Renal cortex interstitium (tissue), 11 donors: Measurements from ENCODE around the gene ACP7. TPM values are rescaled to one million over a fixed set of nuclear protein-coding genes. Genes with fewer than 3 reads are reported as not detected.
A peak's percentile ranks its signal among the peaks of the same experiment; 100 is the strongest.
"Not testable (repeated sequence)": the region's sequence is repeated elsewhere in the genome, so short reads cannot be mapped to it uniquely, and the experiment has no call there.

Source experiments
- DNase-seq, 11 donors: peaks; one replicate each; pipeline ENCODE4 v3.0.0-alpha.2; 2013; ENCODE audit warnings: low read depth in 9 of 11, low spot score in 4 of 11; ENCODE audit errors: extremely low read depth in 1 of 11
- polyA plus RNA-seq, 3 donors: library from polyadenylated mRNA; unstranded; fragments of 120-200 nt; gene quantifications; one replicate each; pipeline ENCODE4 v1.2.1, GENCODE V29; 2013; ENCODE audit not compliant: insufficient read length in 3 of 3

Gene ACP7
- polyA plus RNA-seq, 3 donors, result 0.20 to 0.72 (median 0.38) TPM

DNA sequence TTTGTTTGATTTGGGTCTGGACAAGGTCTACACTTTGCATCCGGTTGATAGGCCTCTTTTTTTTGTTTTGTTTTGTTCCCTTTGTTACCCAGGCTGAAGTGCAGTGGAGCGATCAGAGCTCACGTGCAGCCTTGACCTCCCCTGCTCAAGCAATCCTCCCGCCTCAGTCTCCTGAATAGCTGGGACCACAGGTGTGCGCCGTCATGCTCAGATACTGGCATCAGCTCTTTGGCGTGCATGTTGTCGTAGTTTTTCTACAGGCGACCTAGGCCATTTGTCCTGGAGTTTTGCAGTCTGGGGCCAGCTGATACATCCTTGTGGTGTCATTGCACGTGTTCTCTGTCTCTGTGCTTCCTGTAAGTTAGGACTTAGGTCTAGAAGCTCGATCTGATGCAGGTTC lies 57.8 kb downstream of the ACP7 start:
- DNase-seq, result no peak

DNA sequence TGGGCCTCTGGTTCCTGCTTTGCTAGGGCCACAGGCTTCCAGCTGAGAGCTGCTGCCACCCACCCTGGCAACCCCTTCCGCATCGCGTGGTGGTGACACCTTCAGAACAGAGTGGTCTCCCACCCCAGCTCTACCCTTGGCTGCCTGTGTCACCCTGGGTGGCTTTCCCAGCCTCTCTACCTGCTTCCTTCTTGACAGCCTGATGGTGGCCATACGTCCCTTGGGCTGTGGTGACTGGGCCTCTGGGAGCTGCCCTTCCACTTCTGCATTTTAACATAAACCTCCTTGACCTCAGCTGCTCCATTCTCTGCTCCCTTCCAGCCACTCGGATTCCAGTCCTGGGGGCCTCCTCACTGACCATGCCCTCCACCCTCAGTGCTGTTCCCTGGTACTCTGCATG lies 58.5 kb downstream of the ACP7 start:
- no peak for DNase-seq

DNA sequence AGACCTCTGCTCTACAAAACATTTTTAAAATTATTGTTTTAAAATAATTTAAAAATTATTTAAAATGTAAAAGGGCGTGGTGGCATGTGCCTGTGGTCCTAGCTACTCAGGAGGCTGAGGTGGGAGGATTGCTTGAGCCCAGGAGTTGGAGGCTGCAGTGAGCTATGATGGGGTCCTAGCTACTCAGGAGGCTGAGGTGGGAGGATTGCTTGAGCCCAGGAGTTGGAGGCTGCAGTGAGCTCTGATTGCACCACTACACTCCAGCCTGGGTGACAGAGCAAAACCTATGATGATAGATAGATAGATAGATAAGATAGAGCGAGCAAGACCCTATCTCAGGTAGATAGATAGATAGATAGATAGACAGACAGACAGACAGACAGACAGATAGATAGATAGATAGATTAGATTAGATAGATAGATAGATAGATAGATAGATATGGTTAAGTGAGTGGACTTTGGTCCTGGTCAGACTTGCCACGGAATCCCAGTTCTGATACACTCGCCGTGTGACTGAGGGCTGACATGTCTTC lies 59.7 kb downstream of the ACP7 start:
- not testable (repeated sequence) for DNase-seq

DNA sequence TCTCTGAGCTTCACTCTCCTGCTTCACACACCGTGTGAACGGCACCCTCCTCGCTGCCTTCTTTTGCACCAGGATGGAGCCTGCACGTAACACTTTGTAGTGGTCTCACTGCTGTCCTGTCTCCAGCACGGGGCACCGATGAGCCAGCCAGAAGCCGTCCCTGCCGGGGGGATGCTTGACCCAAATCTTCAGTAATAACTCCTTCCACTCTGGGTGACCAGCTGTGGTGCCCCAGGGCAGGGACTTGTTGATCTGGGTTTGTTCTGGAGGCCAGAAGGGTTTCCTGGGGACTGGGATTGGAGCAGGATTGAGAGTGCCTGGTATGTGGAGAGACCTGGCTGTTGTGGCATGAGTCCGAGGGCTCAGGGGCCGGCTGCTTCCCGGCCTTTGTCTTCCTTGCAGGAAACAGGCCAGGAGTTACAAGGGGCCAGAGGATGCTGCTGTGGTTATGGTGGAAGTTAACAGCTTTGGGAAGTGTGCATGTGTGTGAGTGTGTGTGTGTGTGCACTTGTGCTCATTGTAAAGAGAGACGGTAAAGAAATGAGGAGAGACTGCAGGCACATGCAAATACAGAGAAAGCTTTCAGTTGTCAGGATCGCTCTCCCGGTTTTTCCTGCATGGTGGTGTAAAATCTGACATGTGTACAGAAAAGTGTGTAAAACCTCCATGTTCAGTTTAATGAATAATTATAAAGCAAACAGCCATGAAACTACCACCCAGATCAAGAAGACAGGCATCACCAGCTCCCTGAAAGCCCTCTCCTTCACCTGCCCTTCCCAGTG lies 60.3 kb downstream of the ACP7 start:
- DNase-seq, result no peak

DNA sequence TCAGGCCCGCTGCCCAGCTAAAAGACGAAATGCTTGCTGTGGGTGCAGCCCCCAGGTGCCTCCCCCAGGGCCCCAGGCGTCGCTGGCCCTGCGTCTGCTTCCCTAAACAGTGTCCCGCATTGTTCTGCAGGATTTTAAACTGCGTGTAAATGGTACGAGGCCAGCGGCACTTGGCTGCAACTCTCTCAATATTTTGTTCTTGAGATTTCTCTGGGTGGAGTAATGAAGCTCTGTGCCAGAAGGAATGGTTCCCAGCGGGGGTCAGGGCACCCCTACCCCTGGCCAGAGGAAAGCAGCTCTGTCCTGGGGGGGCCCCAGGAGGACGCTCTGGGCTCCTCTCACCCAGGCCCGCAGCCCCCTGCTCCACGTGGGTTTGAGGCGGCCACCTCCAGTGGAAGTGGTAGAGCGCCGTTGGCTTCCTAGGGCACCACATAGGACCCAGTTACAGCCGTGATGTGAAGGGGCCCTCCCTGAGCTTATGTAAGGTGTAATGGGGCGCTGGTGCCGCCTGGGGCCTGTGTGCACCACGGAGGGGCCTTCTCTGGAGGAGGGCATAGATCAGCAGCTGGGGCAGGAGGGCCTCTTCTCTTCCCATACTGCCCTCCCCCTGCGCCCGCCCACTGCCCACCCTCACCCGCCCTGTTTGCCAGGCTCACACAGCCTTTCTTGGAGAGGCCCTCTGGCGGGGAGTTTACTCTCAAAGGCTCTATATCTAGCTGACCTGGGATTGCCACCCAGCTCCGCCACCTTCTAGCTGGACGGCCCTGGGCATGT lies 61.2 kb downstream of the ACP7 start:
- DNase-seq, result peak in 2 of 11 donors; percentile 58 to 60

DNA sequence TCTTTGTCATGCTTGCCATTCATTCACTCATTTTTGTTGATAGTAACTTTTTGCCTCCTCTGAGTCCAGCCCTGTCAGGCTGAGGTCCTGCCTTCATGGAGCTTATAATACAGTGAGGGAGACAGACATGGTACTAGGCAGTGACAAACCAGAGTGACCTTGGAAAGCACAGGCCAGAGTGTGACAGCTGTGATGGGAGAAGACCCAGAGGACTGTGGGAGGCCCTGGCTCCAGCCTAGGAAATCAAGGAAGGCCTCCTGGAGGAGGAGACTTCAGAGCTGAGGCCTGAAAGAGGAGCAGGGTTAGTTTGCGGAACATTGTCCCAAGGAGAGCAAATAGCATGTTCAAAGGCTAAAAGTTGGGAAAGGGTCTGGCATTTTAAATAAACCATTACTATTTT lies 61.9 kb downstream of the ACP7 start:
- DNase-seq, result no peak

DNA sequence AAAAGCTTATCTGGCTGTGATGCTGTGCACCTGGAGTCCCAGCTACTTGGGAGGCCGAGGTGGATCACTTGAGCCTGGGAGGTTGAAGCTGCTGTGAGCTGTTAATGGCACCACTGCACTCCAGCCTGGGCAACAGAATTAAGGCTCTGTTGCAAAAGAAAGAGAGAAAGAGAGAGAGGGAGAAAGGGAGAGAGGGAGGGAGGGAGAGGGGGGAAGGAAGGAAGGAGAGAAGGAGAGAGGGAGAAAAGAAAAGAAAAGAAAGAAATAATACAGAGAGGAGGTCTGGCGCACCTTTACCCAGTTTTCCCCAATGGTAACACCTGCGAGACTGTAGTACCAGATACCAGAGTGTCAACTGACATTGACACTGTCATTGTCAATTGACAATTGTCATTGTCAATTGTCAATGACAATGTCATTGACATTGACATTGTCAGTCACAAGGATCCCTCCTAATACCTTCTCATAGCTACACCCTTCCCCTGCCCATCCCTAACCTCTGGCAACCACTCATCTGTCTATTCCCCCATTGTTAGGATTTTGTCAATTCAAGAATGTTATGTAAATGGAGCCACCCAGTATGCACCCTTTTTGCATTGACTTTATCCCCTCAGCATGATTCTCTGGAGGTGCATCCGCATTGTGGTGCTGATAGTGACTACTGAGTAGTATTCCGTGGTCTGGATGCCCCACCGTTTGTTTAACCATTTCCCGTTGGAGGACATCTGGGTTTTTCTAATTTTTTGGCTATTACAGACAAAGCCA lies 62.7 kb downstream of the ACP7 start:
- no peak for DNase-seq

DNA sequence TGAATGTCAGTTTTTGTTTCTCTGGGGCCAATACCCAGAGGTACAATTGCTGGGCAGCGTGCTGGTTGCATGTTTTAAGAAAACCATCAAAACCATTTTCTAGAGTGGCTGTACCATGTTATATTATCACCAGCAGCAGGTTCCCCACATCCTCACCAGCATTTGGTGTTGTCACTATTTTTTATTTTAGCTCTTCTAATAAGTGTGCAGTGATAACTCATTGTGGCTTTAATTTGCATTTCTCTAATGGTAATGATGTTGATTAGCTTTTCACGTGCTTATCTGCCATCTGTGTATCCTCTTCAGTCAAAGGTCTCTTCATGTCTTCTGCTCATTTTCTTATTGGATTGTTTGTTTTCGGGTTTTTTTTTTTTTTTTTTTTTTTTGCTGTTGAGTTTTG lies 63.3 kb downstream of the ACP7 start:
- no peak for DNase-seq

DNA sequence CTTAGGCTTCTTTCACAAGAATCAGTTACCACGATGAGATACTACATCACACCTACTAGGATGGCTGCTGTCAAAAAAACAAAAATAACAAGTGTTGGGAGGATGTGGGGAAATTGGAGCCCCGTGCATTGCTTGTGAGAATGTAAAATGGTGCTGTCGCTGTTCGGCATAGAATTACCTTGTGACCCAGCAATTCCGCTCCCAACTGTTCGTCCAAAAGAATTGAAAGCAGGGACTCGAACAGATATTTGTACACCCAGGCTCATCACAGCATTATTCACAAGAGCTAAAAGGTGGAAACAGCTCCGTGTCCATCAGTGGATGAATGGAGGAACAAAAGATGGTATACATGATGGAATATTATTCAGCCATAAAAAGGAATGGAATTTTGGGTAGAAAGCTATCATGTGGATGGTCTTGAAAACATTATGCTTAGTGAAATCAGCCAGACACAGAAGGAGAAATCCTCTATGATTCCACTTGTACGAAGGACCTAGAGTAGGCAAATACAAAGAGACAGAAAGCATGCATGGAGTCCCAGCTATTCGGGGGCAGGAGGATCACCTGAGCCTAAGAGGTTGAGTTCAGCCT lies 64.9 kb downstream of the ACP7 start:
- no peak for DNase-seq

DNA sequence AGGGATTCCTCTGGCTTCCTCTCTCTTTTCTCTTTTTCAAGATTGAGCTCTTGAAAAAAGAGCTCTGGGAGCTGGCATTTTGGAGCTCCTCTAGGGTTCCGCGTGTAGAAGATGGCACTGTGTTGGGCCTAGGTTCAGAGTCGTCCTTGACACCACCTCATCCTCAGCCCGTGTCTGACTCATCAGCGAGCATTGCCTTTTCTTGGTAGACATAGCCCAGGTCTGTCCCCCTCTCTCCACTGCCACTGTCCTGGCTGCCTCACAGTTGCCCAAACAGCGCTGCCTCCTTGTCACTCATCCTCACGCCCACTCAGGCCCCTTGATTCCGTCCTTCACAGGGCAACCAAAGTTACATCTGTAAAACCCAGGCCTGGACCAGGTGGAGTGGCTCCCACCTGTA lies 66.1 kb downstream of the ACP7 start:
- DNase-seq, result no peak

DNA sequence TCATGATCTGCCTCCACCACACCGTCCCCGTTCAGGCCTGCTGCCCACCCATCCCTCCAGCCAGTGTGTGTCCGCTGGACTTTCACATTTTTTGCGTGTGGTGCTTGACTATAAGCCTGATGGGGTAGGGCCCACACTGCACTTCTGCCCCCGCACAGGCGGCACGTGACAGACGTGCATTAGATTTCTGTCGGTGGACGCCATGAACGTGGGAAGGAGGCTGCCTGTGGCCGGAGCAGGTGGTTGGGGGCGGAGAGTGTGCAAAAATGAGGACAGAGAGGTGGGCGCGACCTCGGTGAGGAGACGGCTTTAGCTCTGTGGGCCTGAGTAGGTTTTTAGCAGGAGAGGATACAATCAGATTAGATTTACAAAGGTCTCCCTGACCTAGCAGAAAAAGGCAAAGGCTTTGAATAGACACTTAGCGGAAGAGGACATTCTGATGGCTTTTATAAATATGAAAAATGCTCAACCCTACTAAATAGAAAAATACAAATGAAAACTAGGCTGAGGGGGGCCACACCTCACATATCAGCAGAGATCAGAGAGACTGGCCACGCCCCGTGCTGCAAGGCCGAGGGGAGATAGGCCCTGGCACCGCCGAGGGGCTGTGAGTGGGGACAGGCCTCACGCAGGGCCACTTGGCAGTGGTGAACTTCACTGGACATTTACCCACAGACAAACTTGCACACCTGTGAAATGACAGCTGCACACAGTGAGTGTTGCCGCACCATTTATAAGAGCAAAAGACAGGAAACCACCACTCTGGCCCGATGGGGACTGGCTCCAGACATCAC lies 66.8 kb downstream of the ACP7 start:
- no peak for DNase-seq

DNA sequence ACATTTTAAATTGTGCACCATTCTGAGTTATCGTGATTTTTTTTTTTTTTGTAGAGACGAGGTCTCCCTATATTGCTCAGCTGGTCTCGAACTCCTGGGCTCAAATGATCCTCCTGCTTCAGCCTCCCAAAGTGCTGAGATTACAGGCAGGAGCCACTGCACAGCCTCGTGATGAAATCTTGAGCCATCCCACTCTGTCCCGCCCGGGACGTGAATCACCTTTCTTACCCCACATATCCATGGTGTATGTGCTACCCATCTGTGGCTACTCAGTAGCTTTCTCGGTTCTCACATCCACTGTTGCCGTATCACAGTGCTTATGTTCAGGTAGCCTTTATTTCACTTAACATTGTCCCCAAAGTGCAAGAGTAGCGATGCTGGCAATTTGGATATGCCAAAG lies 67.9 kb downstream of the ACP7 start:
- no peak for DNase-seq

DNA sequence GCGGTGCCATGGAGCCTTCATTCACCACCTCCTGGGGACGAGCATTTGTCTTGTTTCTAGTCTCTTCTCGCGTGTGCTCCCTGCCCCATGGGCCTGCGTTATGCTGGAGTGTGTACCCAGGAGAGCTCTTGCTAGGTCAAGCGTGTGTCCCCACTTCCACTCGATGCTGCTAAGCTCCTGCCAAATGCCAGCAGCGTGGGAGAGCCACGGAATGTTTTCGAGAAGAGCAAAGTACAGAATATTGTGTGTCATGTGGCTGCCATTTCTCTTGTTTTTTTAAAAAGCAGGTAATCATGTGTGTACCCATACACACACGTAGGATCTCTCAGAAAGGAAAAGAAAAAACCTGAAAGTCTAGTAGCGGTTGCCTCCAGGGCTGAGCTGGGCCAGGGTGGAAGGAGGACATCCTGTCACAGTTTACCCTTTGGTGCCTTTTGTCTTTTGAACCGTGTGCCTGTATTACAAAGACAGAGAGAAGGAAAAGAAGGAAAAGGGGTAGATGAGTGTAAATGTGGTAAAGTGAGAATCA lies 70.0 kb downstream of the ACP7 start:
- DNase-seq, result no peak

DNA sequence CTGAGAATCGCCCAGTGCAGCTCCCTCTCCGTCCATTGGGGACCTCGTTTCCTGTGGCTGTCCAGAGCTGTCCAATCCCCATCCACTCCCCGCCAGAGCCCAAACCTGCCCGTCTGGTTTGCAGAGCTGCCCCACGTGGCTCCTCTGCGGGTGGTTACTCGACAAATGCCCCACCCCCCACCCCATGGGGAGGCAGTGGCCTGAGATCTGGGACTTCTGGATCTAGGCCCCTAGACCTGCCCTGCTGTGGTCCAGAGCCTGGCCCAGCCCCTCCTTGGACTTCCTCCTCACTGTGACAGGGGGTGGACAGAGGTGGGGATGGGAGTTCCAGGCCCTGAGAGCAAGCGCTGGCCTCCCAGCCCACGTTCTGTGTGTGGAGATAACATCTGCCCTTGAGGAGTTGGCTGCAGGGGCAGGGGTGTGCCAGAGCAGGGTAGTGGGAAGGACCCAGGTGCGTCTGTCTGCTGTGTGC lies 70.5 kb downstream of the ACP7 start:
- peak in 1 of 11 donors; percentile 39 for DNase-seq

DNA sequence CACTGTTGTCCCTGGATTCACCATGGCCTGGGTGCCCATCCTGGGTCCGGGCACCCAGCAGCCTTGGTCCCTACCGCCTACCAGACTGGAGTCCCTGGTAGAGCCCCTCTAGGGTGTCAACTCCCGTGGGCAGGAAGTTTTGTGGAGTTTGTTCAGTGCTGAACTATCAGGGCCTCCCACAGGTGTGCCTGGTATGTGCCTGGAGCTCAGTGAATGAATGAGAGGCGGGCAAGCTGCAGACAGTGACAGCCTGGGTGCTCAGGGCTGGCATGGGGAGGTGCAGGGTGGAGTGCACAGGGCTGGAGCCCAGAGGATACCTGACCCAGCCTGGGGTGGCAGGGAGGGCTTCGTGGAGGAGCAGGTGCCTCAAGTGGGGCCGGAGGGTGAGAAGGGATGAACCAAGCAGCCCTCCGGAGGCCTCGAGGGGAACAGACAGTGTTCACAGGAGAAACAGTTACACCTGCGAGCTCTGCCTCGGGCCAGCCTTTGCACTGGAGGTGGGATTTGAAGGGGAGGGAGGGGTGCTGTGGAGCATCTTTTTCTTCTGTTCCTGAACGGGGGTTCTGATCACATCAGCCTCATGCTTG lies 71.0 kb downstream of the ACP7 start:
- DNase-seq, result no peak

DNA sequence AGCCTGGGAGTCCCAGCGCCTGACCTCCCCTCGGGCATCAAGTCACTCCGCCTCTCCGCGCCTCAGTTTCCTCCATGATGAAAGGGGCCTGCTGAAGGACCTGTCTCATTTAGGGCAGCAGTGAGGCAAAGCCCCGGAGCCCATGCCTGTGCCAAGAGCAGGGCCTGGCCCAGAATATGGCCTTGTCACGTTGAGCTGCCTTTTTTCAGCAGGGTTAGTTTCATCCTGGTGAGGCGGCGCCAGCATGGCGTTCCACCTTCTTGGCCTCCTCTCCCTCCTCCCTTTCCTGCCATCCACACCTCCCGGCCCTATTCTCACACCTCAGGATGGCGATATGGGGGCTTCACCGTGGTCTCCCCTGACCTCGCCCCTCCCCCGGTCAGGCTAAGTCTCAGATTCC lies 71.6 kb downstream of the ACP7 start:
- no peak for DNase-seq

DNA sequence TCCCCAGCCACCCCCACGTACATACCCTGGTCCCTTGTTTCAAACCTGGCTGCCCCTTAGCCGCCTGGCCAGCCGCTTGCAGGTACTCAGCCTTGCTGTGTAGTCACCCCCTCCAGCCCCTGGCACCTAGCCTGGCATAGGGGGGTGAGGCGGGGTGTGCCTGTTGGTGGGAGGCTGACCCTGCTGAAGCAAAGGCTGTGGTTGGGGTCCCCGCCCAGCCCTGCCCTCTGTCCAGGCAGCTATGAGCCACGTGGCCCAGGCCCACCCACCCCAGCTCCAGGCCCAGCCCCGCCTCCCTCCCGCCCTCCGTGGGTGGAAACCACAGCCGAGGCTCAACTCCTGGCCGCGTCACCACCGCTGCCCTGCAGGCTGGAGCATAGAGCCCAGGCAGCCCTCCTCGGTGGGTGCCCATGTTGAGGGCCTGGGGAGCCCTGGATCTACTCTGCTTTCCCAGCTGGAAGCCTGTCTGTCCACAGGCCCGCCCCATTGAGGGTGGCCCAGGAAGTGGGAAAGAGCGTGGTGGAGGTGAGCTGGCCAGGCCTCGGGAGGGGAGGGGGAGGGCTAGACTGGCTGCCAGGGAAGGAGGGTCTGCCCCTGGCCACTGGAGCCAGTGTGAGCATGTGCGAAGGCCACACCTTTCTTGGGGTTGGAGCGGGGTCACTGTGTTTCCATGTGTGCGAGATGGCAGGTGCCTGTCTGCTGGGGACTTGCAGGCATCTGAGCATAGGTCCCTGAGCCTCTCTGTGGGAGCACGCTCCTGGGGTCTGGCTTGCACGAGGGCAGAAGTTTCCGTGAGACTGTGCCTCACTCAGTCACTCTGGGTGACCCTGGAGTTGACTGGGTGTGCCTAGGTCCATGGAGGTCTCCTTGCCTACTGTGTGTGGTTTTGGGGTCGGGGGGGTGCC lies 72.4 kb downstream of the ACP7 start:
- no peak for DNase-seq
